Activated CD8-positive, alpha-beta memory T cell treated with anti-CD3 and anti-CD28 coated beads, Interleukin-2, amount 50 U/mL, for 1 hour (primary cell): ENCODE data around the gene ARHGAP31.
"Not testable (repeated sequence)": the region's sequence is repeated elsewhere in the genome, so short reads cannot be mapped to it uniquely, and the experiment has no call there.

ENCODE experiments used
- DNase-seq: peaks from one replicate; pipeline ENCODE4 v3.0.0-alpha.2; 2020; ENCODE audit errors: extremely low read depth

ARHGAP31 gene

GRCh38 chr3:119322021-119322834 is 28.0 kb downstream of the ARHGAP31 start:
- no peak for DNase-seq

GRCh38 chr3:119322835-119323722 is 28.9 kb downstream of the ARHGAP31 start:
- peak; percentile 85 for DNase-seq

GRCh38 chr3:119323723-119324085 is 29.5 kb downstream of the ARHGAP31 start:
- DNase-seq: no peak

- DNase-seq: no peak
Measured at GRCh38 chr3:119324899-119325298, 30.7 kb downstream of the ARHGAP31 start.

- DNase-seq: no peak
Measured at GRCh38 chr3:119326976-119327375, 32.8 kb downstream of the ARHGAP31 start.

- no peak for DNase-seq
Measured at GRCh38 chr3:119329551-119329950, 35.4 kb downstream of the ARHGAP31 start.

- no peak for DNase-seq
Measured at GRCh38 chr3:119330181-119330580, 36.0 kb downstream of the ARHGAP31 start.

- DNase-seq: no peak
Measured at GRCh38 chr3:119330858-119331257, 36.7 kb downstream of the ARHGAP31 start.

GRCh38 chr3:119331661-119332060 is 37.5 kb downstream of the ARHGAP31 start:
- DNase-seq: no peak

GRCh38 chr3:119333773-119334509 is 39.8 kb downstream of the ARHGAP31 start:
- no peak for DNase-seq

- DNase-seq: no peak
Measured at GRCh38 chr3:119336823-119337222, 42.6 kb downstream of the ARHGAP31 start.

- not testable (repeated sequence) for DNase-seq
Measured at GRCh38 chr3:119337407-119337806, 43.2 kb downstream of the ARHGAP31 start.

GRCh38 chr3:119338754-119339153 is 44.6 kb downstream of the ARHGAP31 start:
- DNase-seq: no peak

GRCh38 chr3:119340014-119340413 is 45.8 kb downstream of the ARHGAP31 start:
- DNase-seq: no peak

- no peak for DNase-seq
Measured at GRCh38 chr3:119340446-119340845, 46.3 kb downstream of the ARHGAP31 start.

- DNase-seq: no peak
Measured at GRCh38 chr3:119342176-119342575, 48.0 kb downstream of the ARHGAP31 start.

GRCh38 chr3:119343719-119344118 is 49.5 kb downstream of the ARHGAP31 start:
- no peak for DNase-seq

GRCh38 chr3:119346076-119346496 is 51.9 kb downstream of the ARHGAP31 start:
- no peak for DNase-seq

- DNase-seq: no peak
Measured at GRCh38 chr3:119347036-119347435, 52.9 kb downstream of the ARHGAP31 start.

GRCh38 chr3:119349354-119350041 is 55.3 kb downstream of the ARHGAP31 start:
- no peak for DNase-seq

- DNase-seq: no peak
Measured at GRCh38 chr3:119350114-119350513, 55.9 kb downstream of the ARHGAP31 start.
